Amygdala (tissue), 56 donors: ENCODE data around the gene PARP16.

Experiments
- DNase-seq, 56 donors: peaks; one replicate each; lab custom pipeline; 2025; lab: John Stamatoyannopoulos, UW

Gene PARP16

DNA sequence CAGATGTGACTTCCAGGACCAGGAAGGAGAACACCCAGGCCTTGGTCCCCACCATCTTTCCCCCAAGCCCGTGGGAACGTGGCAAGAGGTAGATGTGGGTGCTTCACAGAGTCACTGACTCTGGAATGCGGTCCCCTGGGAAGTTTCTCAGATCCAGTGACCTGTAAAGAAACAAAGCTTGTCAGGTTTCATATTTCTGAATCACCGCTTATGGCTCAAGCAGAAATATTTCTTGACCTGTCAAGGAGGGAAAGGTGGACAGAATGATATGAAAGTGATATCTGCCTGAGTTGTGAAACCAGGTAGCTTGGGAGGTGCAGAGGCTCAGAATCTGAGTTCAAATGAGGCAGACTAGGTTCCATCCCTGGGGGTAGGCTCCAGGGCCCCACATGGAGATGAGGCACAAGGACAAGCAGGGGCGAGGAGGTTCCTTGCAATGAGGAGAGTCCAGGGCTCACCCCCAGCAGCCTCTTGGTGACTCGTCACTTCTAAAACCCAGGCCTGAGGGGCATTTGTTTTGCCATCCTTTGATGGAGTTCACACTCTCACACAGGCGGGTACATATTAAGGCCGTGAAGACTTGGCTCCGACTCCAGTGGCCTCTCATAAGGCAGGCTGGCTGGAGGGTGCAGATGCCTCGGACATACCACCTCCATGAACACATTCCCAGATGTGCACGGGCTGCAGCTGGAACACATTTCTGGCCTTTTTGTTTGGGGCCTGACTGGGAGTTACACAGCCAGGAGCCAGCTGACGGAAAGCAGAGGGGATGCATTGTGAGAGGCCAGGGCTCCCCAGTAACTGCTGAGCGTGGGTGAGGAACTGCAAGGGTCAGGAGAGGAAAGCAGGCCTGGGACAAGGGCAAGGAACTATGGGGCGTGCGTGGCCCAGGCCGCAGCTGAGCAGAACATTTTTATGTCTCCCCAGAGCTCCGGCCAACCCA is 76.7 kb downstream of the PARP16 start:
- no peak for DNase-seq

DNA sequence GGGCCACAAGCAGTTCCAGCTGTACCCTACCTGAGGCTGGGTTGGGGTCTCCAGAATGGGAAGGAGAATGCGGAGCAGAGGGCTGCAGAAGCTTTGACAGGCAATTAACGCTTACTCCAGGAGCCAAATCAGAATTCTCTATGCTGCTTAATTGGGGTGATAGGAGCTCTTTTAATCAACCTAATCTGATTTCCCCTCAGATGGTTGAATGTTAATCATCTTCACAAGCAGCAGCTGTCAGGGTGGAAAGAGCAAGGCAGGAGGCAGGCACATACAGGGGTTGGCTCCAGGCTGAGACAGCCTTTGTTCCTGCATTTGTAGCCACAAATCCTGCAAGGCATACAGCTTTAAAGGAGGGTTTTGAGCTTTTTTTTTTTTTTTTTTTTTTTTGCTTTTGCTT is 78.0 kb downstream of the PARP16 start:
- no peak for DNase-seq
